GM20000 (cell line): ENCODE data around the gene PEF1.

Experiments
- DNase-seq: peaks from one replicate; pipeline ENCODE4 v3.0.0; 2012; ENCODE audit warnings: low spot score
- CTCF ChIP-seq: IDR thresholded peaks from 2 replicates; pipeline ENCODE4 v1.5.1; 2012; ENCODE audit warnings: mild to moderate bottlenecking, control low read depth; ENCODE audit errors: extremely low read depth, missing control alignments

The PEF1 gene

GRCh38 chr1:31581821-31582810, 62.6 kb downstream of the PEF1 start:
- no peak for TF ChIP-seq CTCF
- no peak for DNase-seq

GRCh38 chr1:31580891-31581603, 63.6 kb downstream of the PEF1 start:
- TF ChIP-seq CTCF = no peak
- DNase-seq = no peak

- TF ChIP-seq CTCF = no peak
- no peak for DNase-seq
Observed at GRCh38 chr1:31580513-31580870, 64.2 kb downstream of the PEF1 start.
